GM19468 (cell line): ENCODE results near the gene DEFB114.
"Not testable (repeated sequence)": the region's sequence is repeated elsewhere in the genome, so short reads cannot be mapped to it uniquely, and the experiment has no call there.

Experiments used
- ATAC-seq: cut with Tn5 transposase; IDR thresholded peaks from one replicate; pipeline ENCODE4 v1.9.1; 2021; ENCODE audit warnings: mild to moderate bottlenecking, moderate library complexity, moderate number of reproducible peaks; ENCODE audit not compliant: unreplicated experiment; ENCODE audit errors: extremely low read depth

Gene DEFB114

GRCh38 chr6:49964064-49964463 lies at the start of gene DEFB114:
Gene DEFB114 (minus strand): TSS chr6:49964164. CDS start chr6:49964105, 59 bp downstream.
- no peak for ATAC-seq

GRCh38 chr6:50007819-50008218 lies 43.9 kb upstream of the DEFB114 start:
- ATAC-seq: no peak

- ATAC-seq: no peak
Observed at GRCh38 chr6:50003139-50003538, 39.2 kb upstream of the DEFB114 start.

- no peak for ATAC-seq
Observed at GRCh38 chr6:49995278-49995677, 31.3 kb upstream of the DEFB114 start.

GRCh38 chr6:49988900-49989299 lies 24.9 kb upstream of the DEFB114 start:
- ATAC-seq: no peak

GRCh38 chr6:49987749-49988148 lies 23.8 kb upstream of the DEFB114 start:
- ATAC-seq: no peak

GRCh38 chr6:49986551-49986950 lies 22.6 kb upstream of the DEFB114 start:
- no peak for ATAC-seq

GRCh38 chr6:49982046-49982445 lies 18.1 kb upstream of the DEFB114 start:
- ATAC-seq: no peak

GRCh38 chr6:49980898-49981297 lies 16.9 kb upstream of the DEFB114 start:
- ATAC-seq: no peak

- no peak for ATAC-seq
Observed at GRCh38 chr6:49979584-49979983, 15.6 kb upstream of the DEFB114 start.

- peak; percentile 41 for ATAC-seq
Observed at GRCh38 chr6:49978332-49979226, 14.6 kb upstream of the DEFB114 start.

- no peak for ATAC-seq
Observed at GRCh38 chr6:49969605-49970004, 5.6 kb upstream of the DEFB114 start, which contains the start of gene DEFB113. Gene DEFB113 (minus strand): TSS chr6:49969625. CDS start chr6:49969625, 0 bp downstream.

- no peak for ATAC-seq
Observed at GRCh38 chr6:49966823-49967222, 2.9 kb upstream of the DEFB114 start.

- ATAC-seq: no peak
Observed at GRCh38 chr6:49966334-49966733, 2.4 kb upstream of the DEFB114 start.

- ATAC-seq: no peak
Observed at GRCh38 chr6:49958180-49958579, 5.8 kb downstream of the DEFB114 start.

GRCh38 chr6:49955847-49956246 lies 8.1 kb downstream of the DEFB114 start:
- no peak for ATAC-seq

- no peak for ATAC-seq
Observed at GRCh38 chr6:49951926-49952325, 12.0 kb downstream of the DEFB114 start.

- no peak for ATAC-seq
Observed at GRCh38 chr6:49950415-49950751, 13.6 kb downstream of the DEFB114 start.

GRCh38 chr6:49949062-49949461 lies 14.9 kb downstream of the DEFB114 start:
- no peak for ATAC-seq

- no peak for ATAC-seq
Observed at GRCh38 chr6:49946835-49947234, 17.1 kb downstream of the DEFB114 start.

GRCh38 chr6:49944068-49944467 lies 19.9 kb downstream of the DEFB114 start:
- not testable (repeated sequence) for ATAC-seq

GRCh38 chr6:49939993-49940498 lies 23.9 kb downstream of the DEFB114 start:
- ATAC-seq: no peak
